Upper lobe of left lung (tissue), 6 donors: Measurements from ENCODE around the gene ABCC6. TPM values are rescaled to one million over a fixed set of nuclear protein-coding genes. Genes with fewer than 3 reads are reported as not detected.

ENCODE experiments used
- ATAC-seq, 2 donors: fragments of 200-7000 bp; cut with Tn5 transposase; one replicate each; pipeline ENCODE4 v1.9.1; 2022; ENCODE audit warnings: mild to moderate bottlenecking in 2 of 2, moderate library complexity in 2 of 2; ENCODE audit not compliant: low FRiP score in 2 of 2
- DNase-seq, 2 donors: peaks; one replicate each; pipeline ENCODE4 v3.0.0-alpha.2; 2019 to 2020
- H3K27ac ChIP-seq, 4 donors: fragments of 200-600 bp; sonication (generic); one replicate each; pipeline ENCODE4 v1.5.1; 2016 to 2019
- H3K27me3 ChIP-seq, 4 donors: fragments of 200-600 bp; sonication (generic); one replicate each; pipeline ENCODE4 v1.5.1; 2017 to 2019
- H3K36me3 ChIP-seq, 4 donors: fragments of 200-600 bp; sonication (generic); one replicate each; pipeline ENCODE4 v1.5.1; 2016 to 2019
- H3K4me1 ChIP-seq, 4 donors: fragments of 200-600 bp; sonication (generic); one replicate each; pipeline ENCODE4 v1.5.1; 2018 to 2019
- H3K4me3 ChIP-seq, 4 donors: fragments of 200-600 bp; sonication (generic); one replicate each; pipeline ENCODE4 v1.5.1; 2017 to 2019; ENCODE audit warnings: mild to moderate bottlenecking in 2 of 4, moderate library complexity in 1 of 4
- H3K9me3 ChIP-seq, 4 donors: fragments of 200-600 bp; sonication (generic); one replicate each; pipeline ENCODE4 v1.5.1; 2018 to 2019
- CTCF ChIP-seq, 6 experiments: fragments of 450-650 bp in 4 of 6; fragments of 200-600 bp in 2 of 6; sonication (generic) in 2 of 6; IDR thresholded peaks; one replicate each; pipeline ENCODE4 v1.5.1; 2016 to 2019; ENCODE audit warnings: antibody characterized with exemption in 6 of 6
- EP300 ChIP-seq, 4 donors: sonication (generic); formaldehyde crosslinking; IDR thresholded peaks; one replicate each; pipeline ENCODE4 v1.5.1; 2017; ENCODE audit warnings: antibody characterized with exemption in 4 of 4, control low read depth in 2 of 4
- POLR2A ChIP-seq, 4 donors: fragments of 450-650 bp; IDR thresholded peaks; one replicate each; pipeline ENCODE4 v1.5.1; 2016 to 2017; ENCODE audit warnings: antibody characterized with exemption in 4 of 4, mild to moderate bottlenecking in 2 of 4
- POLR2AphosphoS5 ChIP-seq, 2 donors: sonication (generic); formaldehyde crosslinking; IDR thresholded peaks; one replicate each; pipeline ENCODE4 v1.5.1; 2017; ENCODE audit warnings: antibody characterized with exemption in 2 of 2
- WGBS, 2 donors: methylation state at CpG; one replicate each; pipeline ENCODE4 v1.1.5; 2017 to 2018; 5-methylcytosine and 5-hydroxymethylcytosine counted together
- total RNA-seq, 6 donors: library from RNA; depleted of rRNA in 4 of 6; stranded (reverse); fragments of >200 nt in 4 of 6; gene quantifications; one replicate each; pipeline versions ENCODE4 v1.1.0 to v1.2.1, GENCODE V29; 2016 to 2021
- donor health status: DM: no; HTN: no; CAD: no; lungs with moderate emphysema.
- donor health status: DM: no; HTN: yes; CAD: no; lungs with severe emphysema.

ABCC6 gene
- total RNA-seq, 6 donors from 2014 or later = 31.9 to 148 (median 41.8) TPM

- no peak for DNase-seq
- Histone ChIP-seq H3K4me1 (peaks cover 0 to 5% (median 3%) of the 10 kb centered on the region in 4 donors), H3K4me3 (no peak overlapping the region), H3K9me3 (no peaks in the 10 kb centered on the region), H3K27me3 (no peaks in the 10 kb centered on the region), H3K27ac (no peak overlapping the region), H3K36me3 (peaks cover 4 to 42% (median 26%) of the 10 kb centered on the region in 4 donors)
- TF ChIP-seq POLR2AphosphoS5 (IDR thresholded peaks at IDR 0.05) = no peak
- ATAC-seq = no peak
- 94 to 98% methylated on average over 4 to 5 of the region's 5 CpGs for WGBS, 2 donors
Measured at GRCh38 chr16:16145286-16145685, 78.0 kb downstream of the ABCC6 start.

- Histone ChIP-seq H3K36me3 (peaks cover 4 to 50% (median 31%) of the 10 kb centered on the region in 4 donors), H3K27me3 (no peaks in the 10 kb centered on the region), H3K4me1 (peaks cover 0 to 3% (median 0%) of the 10 kb centered on the region in 4 donors), H3K4me3 (no peak overlapping the region), H3K27ac (no peak overlapping the region), H3K9me3 (no peaks in the 10 kb centered on the region)
- ATAC-seq (no peak), DNase-seq (no peak)
- TF ChIP-seq POLR2AphosphoS5 (IDR thresholded peaks at IDR 0.05) (no peak), POLR2A (IDR thresholded peaks at IDR 0.05) (no peak), EP300 (IDR thresholded peaks at IDR 0.05) (no peak), CTCF (IDR thresholded peaks at IDR 0.05) (no peak)
- 93 to 96% methylated on average over 5 of the region's 5 CpGs for WGBS, 2 donors
Measured at GRCh38 chr16:16144416-16144815, 78.9 kb downstream of the ABCC6 start.

- H3K27me3 ChIP-seq = no peaks in the 10 kb centered on the region
- H3K4me3 ChIP-seq = no peak overlapping the region
- no peak overlapping the region for H3K27ac ChIP-seq
- peaks cover 4 to 54% (median 35%) of the 10 kb centered on the region in 4 donors for H3K36me3 ChIP-seq
- 94 to 100% methylated on average over 2 to 8 of the region's 8 CpGs for WGBS, 2 donors
- ATAC-seq (no peak), DNase-seq (no peak)
- TF ChIP-seq EP300 (IDR thresholded peaks at IDR 0.05) (no peak), POLR2A (IDR thresholded peaks at IDR 0.05) (no peak), CTCF (IDR thresholded peaks at IDR 0.05) (no peak), POLR2AphosphoS5 (IDR thresholded peaks at IDR 0.05) (no peak)
- H3K4me1 ChIP-seq = peaks cover 0 to 3% (median 0%) of the 10 kb centered on the region in 4 donors
- H3K9me3 ChIP-seq = no peaks in the 10 kb centered on the region
Measured at GRCh38 chr16:16143931-16144330, 79.4 kb downstream of the ABCC6 start.

- TF ChIP-seq POLR2AphosphoS5 (IDR thresholded peaks at IDR 0.05) (no peak), POLR2A (IDR thresholded peaks at IDR 0.05) (no peak)
- 74 to 81% methylated on average over 15 of the region's 15 CpGs for WGBS, 2 donors
- DNase-seq (no peak), ATAC-seq (no peak)
- no peak overlapping the region for H3K4me3 ChIP-seq
- no peaks in the 10 kb centered on the region for H3K27me3 ChIP-seq
- H3K27ac ChIP-seq = no peak overlapping the region
- H3K4me1 ChIP-seq = peaks cover 0 to under 1% (median 0%) of the 10 kb centered on the region in 4 donors
- H3K36me3 ChIP-seq = peaks cover 4 to 61% (median 43%) of the 10 kb centered on the region in 4 donors
- H3K9me3 ChIP-seq = no peaks in the 10 kb centered on the region
Measured at GRCh38 chr16:16143038-16143763, 80.1 kb downstream of the ABCC6 start.

GRCh38 chr16:16141784-16142396, 81.4 kb downstream of the ABCC6 start:
- WGBS, 2 donors = 88% methylated on average over 7 of the region's 7 CpGs
- H3K27me3 ChIP-seq = no peaks in the 10 kb centered on the region
- no peak overlapping the region for H3K27ac ChIP-seq
- no peaks in the 10 kb centered on the region for H3K4me1 ChIP-seq
- DNase-seq (no peak), ATAC-seq (no peak)
- H3K36me3 ChIP-seq = peaks cover 8 to 74% (median 53%) of the 10 kb centered on the region in 4 donors
- no peaks in the 10 kb centered on the region for H3K9me3 ChIP-seq
- TF ChIP-seq EP300 (IDR thresholded peaks at IDR 0.05) = no peak
- TF ChIP-seq POLR2A (IDR thresholded peaks at IDR 0.05) = no peak
- TF ChIP-seq CTCF (IDR thresholded peaks at IDR 0.05) = no peak
- TF ChIP-seq POLR2AphosphoS5 (IDR thresholded peaks at IDR 0.05) = no peak
- no peak overlapping the region for H3K4me3 ChIP-seq
